WTC11 (cell line): ENCODE results near the gene TBKBP1. TPM values are rescaled to one million over a fixed set of nuclear protein-coding genes. Genes with fewer than 3 reads are reported as not detected.

Source experiments
- AR ChIP-seq: fragments of 250-450 bp; sonication (Bioruptor Pico); IDR thresholded peaks from 2 replicates; pipeline ENCODE4 v1.9.0; 2021; ENCODE audit warnings: mild to moderate bottlenecking
- ATF3 ChIP-seq: sonication (generic); formaldehyde crosslinking; conservative IDR thresholded peaks from 2 replicates; pipeline ENCODE4 v1.8.1; 2022; ENCODE audit warnings: mild to moderate bottlenecking, missing genetic modification reagents
- E2F1 ChIP-seq: sonication (generic); formaldehyde crosslinking; IDR thresholded peaks from 2 replicates; pipeline ENCODE4 v1.8.0; 2022; ENCODE audit warnings: mild to moderate bottlenecking, missing genetic modification reagents
- ESRRA ChIP-seq: sonication (generic); formaldehyde crosslinking; IDR thresholded peaks from 2 replicates; pipeline ENCODE4 v1.8.1; 2022; ENCODE audit warnings: mild to moderate bottlenecking, missing genetic modification reagents, borderline replicate concordance
- GABPB1 ChIP-seq: sonication (generic); formaldehyde crosslinking; IDR thresholded peaks from 2 replicates; pipeline ENCODE4 v1.8.1; 2023; ENCODE audit warnings: mild to moderate bottlenecking, missing genetic modification reagents
- GRHL2 ChIP-seq: fragments of 250-450 bp; sonication (Bioruptor Pico); IDR thresholded peaks from 2 replicates; pipeline ENCODE4 v1.8.0; 2022; ENCODE audit warnings: mild to moderate bottlenecking, moderate library complexity; ENCODE audit not compliant: insufficient replicate concordance, severe bottlenecking
- GTF2I ChIP-seq: fragments of 250-450 bp; sonication (Bioruptor Pico); conservative IDR thresholded peaks from 2 replicates; pipeline ENCODE4 v1.4.0; 2021; ENCODE audit warnings: mild to moderate bottlenecking
- HMGA2 ChIP-seq: fragments of 250-450 bp; sonication (Bioruptor Pico); IDR thresholded peaks from 2 replicates; pipeline ENCODE4 v1.4.0; 2021; ENCODE audit warnings: mild to moderate bottlenecking, moderate library complexity
- MYBL2 ChIP-seq: sonication (generic); formaldehyde crosslinking; IDR thresholded peaks from 2 replicates; pipeline ENCODE4 v1.8.1; 2023; ENCODE audit warnings: mild to moderate bottlenecking, moderate library complexity, missing genetic modification reagents
- NR1H2 ChIP-seq: sonication (generic); formaldehyde crosslinking; IDR thresholded peaks from 2 replicates; pipeline ENCODE4 v1.9.0; 2021; ENCODE audit warnings: mild to moderate bottlenecking, moderate library complexity, missing genetic modification reagents
- OVOL2 ChIP-seq: fragments of 250-450 bp; sonication (Bioruptor Pico); IDR thresholded peaks from 2 replicates; pipeline ENCODE4 v1.9.0; 2021; ENCODE audit warnings: mild to moderate bottlenecking, borderline replicate concordance
- RELA ChIP-seq: sonication (generic); formaldehyde crosslinking; IDR thresholded peaks from 2 replicates; pipeline ENCODE4 v1.8.1; 2022; ENCODE audit warnings: missing genetic modification reagents, mild to moderate bottlenecking, borderline replicate concordance
- SMAD4 ChIP-seq: sonication (generic); formaldehyde crosslinking; IDR thresholded peaks from 2 replicates; pipeline ENCODE4 v1.8.0; 2022; ENCODE audit warnings: mild to moderate bottlenecking, missing genetic modification reagents
- SOX15 ChIP-seq: fragments of 250-450 bp; sonication (Bioruptor Pico); IDR thresholded peaks from 2 replicates; pipeline ENCODE4 v1.9.0; 2021; ENCODE audit warnings: mild to moderate bottlenecking
- TCF7 ChIP-seq: sonication (generic); formaldehyde crosslinking; IDR thresholded peaks from 2 replicates; pipeline ENCODE4 v1.8.0; 2022; ENCODE audit warnings: mild to moderate bottlenecking, low read depth, missing genetic modification reagents, moderate library complexity
- TEAD1 ChIP-seq: sonication (generic); formaldehyde crosslinking; IDR thresholded peaks from 2 replicates; pipeline ENCODE4 v1.8.0; 2022; ENCODE audit warnings: mild to moderate bottlenecking, missing genetic modification reagents
- TEAD4 ChIP-seq: sonication (generic); formaldehyde crosslinking; IDR thresholded peaks from 2 replicates; pipeline ENCODE4 v1.8.0; 2022; ENCODE audit warnings: mild to moderate bottlenecking, missing genetic modification reagents
- ZBTB43 ChIP-seq: sonication (generic); formaldehyde crosslinking; IDR thresholded peaks from 2 replicates; pipeline ENCODE4 v1.8.1; 2023; ENCODE audit warnings: mild to moderate bottlenecking, missing genetic modification reagents
- ZNF232 ChIP-seq: sonication (generic); formaldehyde crosslinking; IDR thresholded peaks from 2 replicates; pipeline ENCODE4 v1.8.0; 2022; ENCODE audit warnings: mild to moderate bottlenecking, missing genetic modification reagents
- ZNF281 ChIP-seq: sonication (generic); formaldehyde crosslinking; IDR thresholded peaks from 2 replicates; pipeline ENCODE4 v1.8.0; 2023; ENCODE audit warnings: mild to moderate bottlenecking, missing genetic modification reagents
- ZNF416 ChIP-seq: fragments of 250-450 bp; sonication (Bioruptor Pico); IDR thresholded peaks from 2 replicates; pipeline ENCODE4 v1.9.0; 2021; ENCODE audit warnings: mild to moderate bottlenecking, inconsistent platforms
- total RNA-seq: library from RNA; stranded (reverse); gene quantifications from 3 replicates; pipeline ENCODE4 v1.2.3, GENCODE V29; 2021
- TF ChIP-seq, protein P1 (sequence below): sonication (generic); formaldehyde crosslinking; IDR thresholded peaks from 2 replicates; pipeline ENCODE4 v1.8.1; 2022; ENCODE audit warnings: mild to moderate bottlenecking, moderate library complexity, missing genetic modification reagents
- TF ChIP-seq, protein P2 (sequence below): fragments of 200-600 bp; IDR thresholded peaks from 2 replicates; pipeline ENCODE4 v1.8.0; 2022; ENCODE audit warnings: antibody characterized with exemption
- TF ChIP-seq, protein P3 (sequence below): sonication (generic); formaldehyde crosslinking; IDR thresholded peaks from 2 replicates; pipeline ENCODE4 v1.8.0; 2022; ENCODE audit warnings: mild to moderate bottlenecking, missing genetic modification reagents
- TF ChIP-seq, protein P4 (sequence below): fragments of 250-450 bp; sonication (Bioruptor Pico); IDR thresholded peaks from 2 replicates; pipeline ENCODE4 v1.9.0; 2021; ENCODE audit warnings: moderate library complexity, mild to moderate bottlenecking, inconsistent platforms, borderline replicate concordance

The TBKBP1 gene
- total RNA-seq, 1 experiment from 2014 or later: 17.4 TPM

DNA sequence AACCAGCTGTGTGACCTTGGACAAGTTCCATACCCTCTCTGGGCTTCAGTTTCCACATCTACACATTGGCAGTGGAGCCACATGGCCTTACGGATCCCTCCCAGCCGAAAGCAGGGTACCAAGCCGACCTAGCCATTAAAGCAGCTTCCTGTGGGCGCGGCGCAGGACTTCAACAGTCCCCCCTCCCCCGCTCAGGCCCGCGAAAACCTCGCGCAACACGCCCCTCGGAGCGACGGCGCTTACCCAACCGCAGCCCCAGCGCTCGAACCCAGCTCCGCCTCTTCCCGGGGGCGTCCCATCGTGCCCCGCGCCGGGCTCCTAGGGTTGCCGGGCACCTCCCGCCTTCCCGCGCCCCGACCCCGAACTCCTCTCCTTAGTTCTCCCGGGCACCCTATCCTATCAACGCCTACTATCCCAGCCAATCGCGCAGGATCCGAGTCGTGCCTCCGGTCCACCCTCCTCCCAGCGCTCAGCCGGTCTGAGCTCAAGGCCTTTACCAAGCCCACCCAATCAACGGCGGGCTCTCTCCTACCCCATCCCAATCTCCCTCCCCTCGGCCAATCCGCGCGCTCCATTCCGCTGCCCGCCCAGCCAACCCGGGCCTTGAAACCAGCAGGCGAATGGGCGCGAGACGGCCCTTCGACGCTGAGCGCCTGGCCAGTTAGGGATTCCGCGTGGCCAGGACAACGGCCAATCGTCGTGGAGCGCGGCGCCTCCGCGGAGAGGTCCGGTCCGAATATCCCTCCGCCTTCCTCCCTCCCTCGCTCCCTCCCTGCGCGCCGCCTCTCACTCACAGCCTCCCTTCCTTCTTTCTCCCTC lies 44.6 kb upstream of the TBKBP1 start, which contains the start of gene KPNB1 (continued):
- TF ChIP-seq RELA (CRISPR knock-in tag): peak; percentile 39; the same call in 1 of the 2 replicates
- peak; percentile 86 for TF ChIP-seq GABPB1 (CRISPR knock-in tag)
- TF ChIP-seq TEAD4 (CRISPR knock-in tag): 0 out of 2 replicates have a peak, but pooled peaks have one; percentile 79
- 0 out of 2 replicates have a peak, but pooled peaks have one; percentile 59 for TF ChIP-seq ESRRA (CRISPR knock-in tag)
- TF ChIP-seq, protein P1, sequence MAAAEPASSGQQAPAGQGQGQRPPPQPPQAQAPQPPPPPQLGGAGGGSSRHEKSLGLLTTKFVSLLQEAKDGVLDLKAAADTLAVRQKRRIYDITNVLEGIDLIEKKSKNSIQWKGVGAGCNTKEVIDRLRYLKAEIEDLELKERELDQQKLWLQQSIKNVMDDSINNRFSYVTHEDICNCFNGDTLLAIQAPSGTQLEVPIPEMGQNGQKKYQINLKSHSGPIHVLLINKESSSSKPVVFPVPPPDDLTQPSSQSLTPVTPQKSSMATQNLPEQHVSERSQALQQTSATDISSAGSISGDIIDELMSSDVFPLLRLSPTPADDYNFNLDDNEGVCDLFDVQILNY (CRISPR knock-in tag): peak; percentile 88
- TF ChIP-seq GRHL2 (CRISPR knock-in tag): no peak
- peak; percentile 95; the same call in 1 of the 2 replicates for TF ChIP-seq ZNF232 (CRISPR knock-in tag)
- TF ChIP-seq, protein P2, sequence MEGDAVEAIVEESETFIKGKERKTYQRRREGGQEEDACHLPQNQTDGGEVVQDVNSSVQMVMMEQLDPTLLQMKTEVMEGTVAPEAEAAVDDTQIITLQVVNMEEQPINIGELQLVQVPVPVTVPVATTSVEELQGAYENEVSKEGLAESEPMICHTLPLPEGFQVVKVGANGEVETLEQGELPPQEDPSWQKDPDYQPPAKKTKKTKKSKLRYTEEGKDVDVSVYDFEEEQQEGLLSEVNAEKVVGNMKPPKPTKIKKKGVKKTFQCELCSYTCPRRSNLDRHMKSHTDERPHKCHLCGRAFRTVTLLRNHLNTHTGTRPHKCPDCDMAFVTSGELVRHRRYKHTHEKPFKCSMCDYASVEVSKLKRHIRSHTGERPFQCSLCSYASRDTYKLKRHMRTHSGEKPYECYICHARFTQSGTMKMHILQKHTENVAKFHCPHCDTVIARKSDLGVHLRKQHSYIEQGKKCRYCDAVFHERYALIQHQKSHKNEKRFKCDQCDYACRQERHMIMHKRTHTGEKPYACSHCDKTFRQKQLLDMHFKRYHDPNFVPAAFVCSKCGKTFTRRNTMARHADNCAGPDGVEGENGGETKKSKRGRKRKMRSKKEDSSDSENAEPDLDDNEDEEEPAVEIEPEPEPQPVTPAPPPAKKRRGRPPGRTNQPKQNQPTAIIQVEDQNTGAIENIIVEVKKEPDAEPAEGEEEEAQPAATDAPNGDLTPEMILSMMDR: no peak
- TF ChIP-seq SOX15 (CRISPR knock-in tag): peak; percentile 72; the same call in 1 of the 2 replicates
- no peak; the same call in 1 of the 2 replicates for TF ChIP-seq E2F1 (CRISPR knock-in tag)
- peak; percentile 95 for TF ChIP-seq MYBL2 (CRISPR knock-in tag)
- TF ChIP-seq, protein P3, sequence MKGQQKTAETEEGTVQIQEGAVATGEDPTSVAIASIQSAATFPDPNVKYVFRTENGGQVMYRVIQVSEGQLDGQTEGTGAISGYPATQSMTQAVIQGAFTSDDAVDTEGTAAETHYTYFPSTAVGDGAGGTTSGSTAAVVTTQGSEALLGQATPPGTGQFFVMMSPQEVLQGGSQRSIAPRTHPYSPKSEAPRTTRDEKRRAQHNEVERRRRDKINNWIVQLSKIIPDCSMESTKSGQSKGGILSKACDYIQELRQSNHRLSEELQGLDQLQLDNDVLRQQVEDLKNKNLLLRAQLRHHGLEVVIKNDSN (CRISPR knock-in tag): peak; percentile 78
- peak; percentile 76; the same call in 1 of the 2 replicates for TF ChIP-seq ZBTB43 (CRISPR knock-in tag)
- TF ChIP-seq ZNF416: no peak
- peak; percentile 65; the same call in 1 of the 2 replicates for TF ChIP-seq TCF7 (CRISPR knock-in tag)
- TF ChIP-seq ZNF281 (CRISPR knock-in tag): peak; percentile 96
- no peak for TF ChIP-seq NR1H2 (CRISPR knock-in tag)
- TF ChIP-seq SMAD4 (CRISPR knock-in tag): peak; percentile 90; the same call in 1 of the 2 replicates
- no peak for TF ChIP-seq OVOL2 (CRISPR knock-in tag)
- TF ChIP-seq AR (CRISPR knock-in tag): no peak
- TF ChIP-seq GTF2I (CRISPR knock-in tag): peak; percentile 97
- TF ChIP-seq HMGA2 (CRISPR knock-in tag): peak; percentile 46; the same call in 1 of the 2 replicates
- 0 out of 2 replicates have a peak, but pooled peaks have one; percentile 33 for TF ChIP-seq ATF3 (CRISPR knock-in tag)
- TF ChIP-seq, protein P4, sequence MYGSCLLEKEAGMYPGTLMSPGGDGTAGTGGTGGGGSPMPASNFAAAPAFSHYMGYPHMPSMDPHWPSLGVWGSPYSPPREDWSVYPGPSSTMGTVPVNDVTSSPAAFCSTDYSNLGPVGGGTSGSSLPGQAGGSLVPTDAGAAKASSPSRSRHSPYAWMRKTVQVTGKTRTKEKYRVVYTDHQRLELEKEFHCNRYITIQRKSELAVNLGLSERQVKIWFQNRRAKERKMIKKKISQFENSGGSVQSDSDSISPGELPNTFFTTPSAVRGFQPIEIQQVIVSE (CRISPR knock-in tag): no peak
- TF ChIP-seq TEAD1 (CRISPR knock-in tag): peak; percentile 92; the same call in 1 of the 2 replicates
